Skin of body (tissue), 2 donors: ENCODE measurements around the gene MAGIX. TPM values are rescaled to one million over a fixed set of nuclear protein-coding genes. Genes with fewer than 3 reads are reported as not detected.
A peak's percentile ranks its signal among the peaks of the same experiment; 100 is the strongest.

ENCODE experiments used
- DNase-seq: peaks from one replicate; lab custom pipeline; 2025; lab: John Stamatoyannopoulos, UW
- total RNA-seq: library from RNA; depleted of rRNA; stranded (reverse); fragments of >200 nt; gene quantifications from one replicate; pipeline ENCODE4 v1.2.3, GENCODE V29; 2014

The MAGIX gene
- total RNA-seq, 1 donor from 2014 or later, result 1.4 TPM

- no peak for DNase-seq
Measured at GRCh38 chrX:49183701-49184281, 21.2 kb downstream of the MAGIX start.

- DNase-seq, result peak; percentile 47
Measured at GRCh38 chrX:49184294-49185281, 22.0 kb downstream of the MAGIX start.

DNA sequence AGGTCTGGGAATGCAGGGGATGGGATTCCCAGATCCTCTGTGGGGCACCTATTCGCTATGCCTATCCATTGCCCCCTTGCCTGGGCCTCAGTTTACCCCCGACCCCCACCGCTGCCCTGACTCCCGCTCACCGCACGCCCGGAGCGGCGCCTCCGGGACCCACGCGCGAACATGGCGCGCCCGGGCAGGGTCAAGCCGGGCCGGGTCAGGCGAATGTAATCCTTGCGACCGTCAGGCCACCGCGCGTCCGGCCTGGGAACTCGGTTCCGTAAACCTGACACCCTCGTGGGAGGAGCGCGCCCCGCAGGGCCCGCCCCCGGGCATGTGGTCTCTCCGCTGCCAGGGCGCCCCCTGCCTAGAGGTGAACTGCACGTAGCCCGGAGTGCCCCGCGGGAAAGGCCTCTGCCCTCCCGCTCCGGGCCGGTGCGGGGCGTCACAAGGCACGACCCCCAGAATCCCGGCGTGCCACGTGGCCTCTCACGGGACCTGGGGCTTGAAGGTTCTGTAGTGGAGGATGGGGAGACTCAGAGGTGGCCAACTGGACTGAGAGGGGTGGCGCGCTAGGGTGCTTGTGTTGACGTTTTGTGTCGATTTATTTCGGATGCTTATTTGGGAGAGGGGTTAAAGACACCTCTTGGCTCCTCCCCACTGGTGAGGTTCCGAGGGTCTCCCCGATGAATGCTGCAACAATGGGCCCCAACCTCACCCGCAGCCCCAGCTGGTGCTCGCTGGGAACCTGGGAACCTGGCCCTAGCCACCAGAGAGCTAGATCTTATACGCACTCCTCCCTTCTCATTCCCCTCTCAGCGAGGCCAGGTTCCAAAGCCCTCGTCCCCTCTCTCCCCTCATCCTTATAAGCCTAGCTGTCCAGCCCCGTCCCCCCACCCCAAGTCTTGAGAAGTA is 23.8 kb downstream of the MAGIX start, which contains the start of gene PRICKLE3:
TSS of gene PRICKLE3 (minus strand) at position 249 of the 903 bp plus-strand sequence. CDS start at position 173, 76 bp downstream.
- DNase-seq, result peak; percentile 25

- DNase-seq, result no peak
Measured at GRCh38 chrX:49187028-49187394, 24.5 kb downstream of the MAGIX start.

DNA sequence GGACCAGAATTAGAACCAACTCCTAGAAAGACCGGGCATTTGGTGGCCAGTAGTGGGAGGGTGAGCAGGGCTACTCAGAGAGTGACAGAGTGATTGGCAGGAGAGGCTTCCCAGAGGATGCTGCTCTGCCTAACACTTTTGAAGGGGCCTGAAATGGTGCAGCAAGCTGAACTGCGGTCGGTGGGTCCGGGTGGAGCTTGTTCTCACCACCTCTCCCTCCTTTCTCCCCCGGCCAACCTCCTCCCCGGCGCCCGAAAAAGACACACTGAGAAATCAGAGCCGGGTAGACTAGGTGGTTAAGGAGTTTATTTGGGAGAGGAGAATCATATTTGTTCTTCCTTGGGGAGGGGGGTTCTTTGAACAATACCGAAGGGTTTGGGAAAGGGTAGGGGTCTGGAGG is 25.0 kb downstream of the MAGIX start:
- DNase-seq, result no peak

DNA sequence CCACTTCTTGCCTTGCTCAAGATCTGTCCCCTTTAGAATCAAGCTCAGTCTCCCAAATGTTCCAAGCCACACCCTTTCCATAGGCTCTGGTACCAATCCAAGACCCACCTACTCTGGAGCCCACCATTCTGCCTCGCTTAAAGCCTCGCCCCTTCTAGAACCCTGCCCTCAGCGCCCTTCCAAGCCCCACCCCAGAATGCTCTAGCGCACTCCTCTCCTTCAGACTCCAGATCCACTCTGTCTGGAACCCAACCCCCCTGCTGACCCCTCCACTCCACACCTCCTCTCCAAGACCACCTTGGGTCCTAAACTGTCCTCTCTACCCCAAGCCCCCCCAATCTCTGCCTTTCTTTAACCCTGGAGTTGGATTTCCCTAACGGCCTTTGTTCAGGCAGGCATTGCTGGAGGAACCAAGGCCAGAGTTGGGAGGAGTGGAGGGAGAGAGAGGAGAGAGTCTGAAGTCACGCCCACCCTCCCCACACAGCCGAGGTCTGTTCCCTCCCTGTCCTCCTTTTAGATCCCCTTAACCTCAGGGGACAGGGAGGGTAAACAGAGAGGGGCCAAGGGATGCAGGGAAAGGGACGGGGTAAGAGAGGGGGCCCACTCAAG is 26.0 kb downstream of the MAGIX start:
- no peak for DNase-seq

GRCh38 chrX:49189606-49190005 is 27.0 kb downstream of the MAGIX start:
- no peak for DNase-seq

GRCh38 chrX:49190821-49191573 is 28.4 kb downstream of the MAGIX start:
- peak; percentile 98 for DNase-seq

DNA sequence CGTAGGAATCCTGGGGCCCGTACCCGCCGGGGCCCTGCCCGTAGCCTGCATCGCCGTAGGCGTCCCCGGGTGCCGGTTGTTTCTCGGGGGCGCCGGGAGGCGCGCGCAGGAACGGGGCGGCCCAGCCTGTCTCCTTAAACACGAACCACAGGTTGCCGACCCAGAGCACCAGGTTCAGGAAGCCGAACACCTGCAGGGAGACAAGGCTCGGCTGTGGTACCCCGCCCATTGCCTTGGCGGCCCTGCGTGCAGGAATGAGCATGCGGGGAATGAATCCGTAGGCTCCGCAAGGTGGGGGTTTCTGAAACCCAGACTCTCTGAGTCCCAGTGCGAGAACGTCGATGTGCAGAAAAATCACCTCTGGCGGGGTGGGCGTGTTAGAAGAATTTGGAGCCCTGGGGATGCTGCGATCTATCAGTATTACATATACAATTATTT is 29.0 kb downstream of the MAGIX start:
- no peak for DNase-seq

DNA sequence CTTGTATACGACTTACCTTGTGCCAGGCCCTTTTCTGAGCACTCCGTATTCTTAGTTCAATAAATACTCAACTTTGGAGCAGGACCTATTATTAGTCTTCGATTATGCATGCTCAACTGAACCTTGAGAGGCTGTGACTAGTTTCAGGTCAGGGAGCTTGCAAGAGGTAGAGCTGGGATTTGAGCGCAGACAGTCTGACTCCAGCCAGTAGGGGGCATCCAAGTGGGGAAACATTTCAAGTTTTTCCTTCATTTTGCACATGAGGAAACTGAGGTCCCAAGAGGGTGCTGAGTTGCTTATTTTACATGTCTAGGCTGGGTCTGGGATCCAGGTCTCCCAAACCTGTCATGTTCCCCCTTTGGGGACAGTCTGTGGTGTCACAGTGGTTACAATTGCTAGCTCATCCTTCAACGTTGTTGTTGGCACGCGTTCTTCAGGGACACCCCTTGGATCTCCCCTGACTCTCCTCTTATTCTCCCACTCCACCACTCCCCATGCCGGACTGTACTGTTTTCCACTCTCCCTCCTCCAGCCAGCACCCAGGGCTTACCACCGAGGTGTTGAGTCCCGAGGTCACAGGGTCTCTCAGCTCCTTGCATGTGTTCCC is 30.3 kb downstream of the MAGIX start:
- DNase-seq, result no peak

DNA sequence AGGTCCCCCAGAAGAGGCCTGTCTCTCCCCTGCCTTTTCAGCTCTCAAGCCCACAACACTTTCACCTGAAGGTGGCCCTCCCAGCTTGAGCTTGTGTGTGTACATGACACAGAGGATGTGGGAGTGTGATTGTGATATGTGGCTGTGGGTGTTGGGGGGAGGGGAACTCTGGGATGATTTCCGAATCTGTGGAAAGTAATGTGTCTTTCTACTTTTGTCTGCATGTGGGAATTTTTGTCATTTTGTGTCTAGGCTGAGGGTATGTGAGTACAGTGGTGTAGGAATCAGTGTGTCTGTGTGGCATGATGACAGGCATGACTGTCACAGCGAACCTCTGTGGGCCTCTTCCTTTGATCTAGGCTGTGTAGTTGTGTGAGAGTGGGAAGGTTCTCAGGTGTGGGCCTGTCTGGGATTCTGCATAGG is 31.0 kb downstream of the MAGIX start:
- DNase-seq, result no peak

GRCh38 chrX:49197543-49198087 is 35.1 kb downstream of the MAGIX start:
- DNase-seq, result no peak

DNA sequence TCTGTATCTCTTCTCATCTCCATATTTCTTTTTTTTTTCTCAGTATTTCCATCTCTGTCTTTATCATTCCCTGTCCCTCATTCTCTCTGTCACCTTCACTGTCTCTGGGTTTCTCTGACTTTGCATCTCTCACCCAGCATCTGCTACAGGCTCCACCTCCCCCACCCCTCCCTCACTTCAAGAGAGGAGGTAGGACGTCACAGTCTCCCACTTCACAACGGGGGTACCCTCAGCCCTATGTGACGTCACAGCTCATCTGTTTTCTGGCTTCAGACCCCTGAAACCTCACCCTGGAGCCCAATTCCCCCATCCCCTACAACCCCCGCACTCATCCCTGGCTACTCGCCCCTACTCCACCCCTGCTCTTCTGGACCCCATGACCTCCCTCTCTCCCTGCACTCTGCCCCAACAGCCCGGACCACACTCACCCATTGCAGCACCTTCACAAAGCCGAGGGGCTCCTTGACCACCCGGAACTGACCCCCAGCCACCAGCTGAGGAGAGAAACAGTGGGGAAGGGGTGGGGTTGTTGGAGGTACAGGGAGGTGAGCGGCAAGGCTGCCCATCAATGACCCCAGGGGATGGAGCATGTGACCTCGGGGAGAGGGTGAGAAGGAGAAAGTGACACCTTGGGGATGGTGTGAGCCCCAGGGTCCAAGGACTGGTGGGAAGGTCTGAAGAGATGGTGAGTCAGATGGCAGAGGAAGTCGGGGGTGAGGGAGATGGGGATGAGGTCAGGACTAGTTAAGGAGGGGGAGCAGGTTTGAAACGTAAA is 36.2 kb downstream of the MAGIX start:
- no peak for DNase-seq

- no peak for DNase-seq
Measured at GRCh38 chrX:49199315-49199595, 36.7 kb downstream of the MAGIX start.

DNA sequence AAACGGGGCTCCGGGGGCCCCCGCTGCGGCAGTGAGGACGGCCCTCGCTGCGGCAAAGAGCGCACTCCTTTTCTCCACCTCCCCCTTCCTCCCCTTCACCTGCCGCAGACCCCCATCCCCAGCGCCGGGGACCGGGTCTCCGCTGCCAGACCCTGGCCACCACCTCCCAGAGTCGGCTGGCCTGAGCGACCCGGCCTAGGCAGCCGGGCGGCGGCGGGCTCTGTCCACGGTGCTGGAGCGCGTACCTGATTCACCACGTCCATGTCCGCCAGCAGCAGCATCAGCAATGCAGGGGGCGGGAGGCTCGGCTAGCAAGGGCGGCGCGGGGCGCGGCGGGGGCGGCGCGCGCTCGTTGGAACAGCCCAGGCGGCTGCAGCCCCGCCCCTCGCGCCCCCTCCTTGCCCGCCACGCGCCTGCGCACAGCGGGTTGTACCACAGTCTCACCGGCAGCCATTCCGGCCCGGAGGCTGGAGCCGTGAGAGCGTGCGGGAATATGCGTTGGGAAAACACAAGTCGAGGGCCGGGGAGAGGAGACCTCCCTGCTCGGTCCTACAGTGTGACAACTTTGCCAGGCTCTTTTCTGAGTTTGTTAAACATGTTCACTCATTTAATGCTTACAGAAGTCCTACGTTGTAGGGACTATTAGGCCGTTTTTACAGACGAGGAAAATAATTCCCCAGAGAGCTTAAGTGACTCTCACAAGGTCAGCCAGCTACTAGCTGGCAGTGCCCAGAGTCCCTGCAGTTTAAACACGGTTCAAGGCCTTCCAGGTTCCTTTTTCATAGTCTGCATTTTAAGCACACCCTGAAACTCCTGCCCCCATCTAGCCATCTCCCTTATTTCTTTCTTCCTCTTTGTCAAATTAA is 37.6 kb downstream of the MAGIX start, which contains the start of gene SYP:
TSS of gene SYP (minus strand) at position 288 of the 866 bp plus-strand sequence. CDS start at position 281, 7 bp downstream.
- peak; percentile 72 for DNase-seq

DNA sequence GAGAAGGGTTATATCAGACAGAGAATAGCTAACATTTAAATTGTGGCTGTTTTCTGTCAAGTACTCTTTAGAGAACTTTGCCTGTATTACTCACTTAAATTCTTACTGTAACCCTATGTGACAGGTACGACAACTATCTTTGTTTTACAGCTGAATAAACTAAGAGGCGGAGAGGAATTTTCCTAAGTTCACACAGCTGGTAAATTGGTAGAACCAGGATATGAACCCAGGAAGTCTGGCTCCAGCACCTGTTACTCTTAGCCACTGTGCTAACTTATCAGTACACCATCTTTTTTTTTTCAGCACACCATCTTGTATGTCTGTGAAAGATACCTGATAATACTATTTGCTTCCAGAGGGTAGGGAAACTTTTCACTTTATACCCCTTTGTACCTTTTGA is 39.5 kb downstream of the MAGIX start:
- no peak for DNase-seq

GRCh38 chrX:49203536-49203935 is 41.0 kb downstream of the MAGIX start:
- DNase-seq, result no peak

GRCh38 chrX:49204017-49204416 is 41.5 kb downstream of the MAGIX start:
- no peak for DNase-seq
